RPMI7951 (cell line): Measurements from ENCODE around the gene SH3TC1. TPM values are rescaled to one million over a fixed set of nuclear protein-coding genes. Genes with fewer than 3 reads are reported as not detected.

ENCODE experiments used
- DNase-seq: peaks from one replicate; pipeline ENCODE4 v3.0.0-alpha.2; 2012; ENCODE audit warnings: low read depth
- total RNA-seq: library from RNA; depleted of rRNA; stranded (reverse); fragments of >200 nt; shearing (Covaris generic); gene quantifications from 2 replicates; pipeline ENCODE4 v1.2.3, GENCODE V29; 2014

The SH3TC1 gene
- total RNA-seq, 1 experiment from 2014 or later, result 6.6 TPM

GRCh38 chr4:8214136-8214535 lies 15.0 kb downstream of the SH3TC1 start:
- no peak for DNase-seq

- peak; percentile 74 for DNase-seq
Measured at GRCh38 chr4:8215001-8215427, 15.9 kb downstream of the SH3TC1 start.

- DNase-seq, result no peak
Measured at GRCh38 chr4:8215641-8216442, 16.8 kb downstream of the SH3TC1 start.

- DNase-seq, result no peak
Measured at GRCh38 chr4:8216443-8217245, 17.6 kb downstream of the SH3TC1 start.

GRCh38 chr4:8217246-8217511 lies 18.1 kb downstream of the SH3TC1 start:
- DNase-seq, result no peak

- no peak for DNase-seq
Measured at GRCh38 chr4:8217871-8218270, 18.8 kb downstream of the SH3TC1 start.

GRCh38 chr4:8218371-8219031 lies 19.4 kb downstream of the SH3TC1 start:
- no peak for DNase-seq

- no peak for DNase-seq
Measured at GRCh38 chr4:8219236-8219635, 20.1 kb downstream of the SH3TC1 start.

- DNase-seq, result no peak
Measured at GRCh38 chr4:8220661-8221450, 21.8 kb downstream of the SH3TC1 start.

GRCh38 chr4:8221476-8221875 lies 22.4 kb downstream of the SH3TC1 start:
- peak; percentile 92 for DNase-seq

GRCh38 chr4:8221985-8222384 lies 22.9 kb downstream of the SH3TC1 start:
- peak; percentile 35 for DNase-seq

GRCh38 chr4:8222609-8223388 lies 23.7 kb downstream of the SH3TC1 start:
- no peak for DNase-seq

- DNase-seq, result no peak
Measured at GRCh38 chr4:8224267-8224974, 25.3 kb downstream of the SH3TC1 start.

- no peak for DNase-seq
Measured at GRCh38 chr4:8224975-8225625, 26.0 kb downstream of the SH3TC1 start.

- DNase-seq, result no peak
Measured at GRCh38 chr4:8225706-8226443, 26.8 kb downstream of the SH3TC1 start.

- DNase-seq, result no peak
Measured at GRCh38 chr4:8227201-8227770, 28.2 kb downstream of the SH3TC1 start.

- DNase-seq, result no peak
Measured at GRCh38 chr4:8227771-8228318, 28.8 kb downstream of the SH3TC1 start.
